ENCODE results near the gene PAGE1. TPM values are rescaled to one million over a fixed set of nuclear protein-coding genes. Genes with fewer than 3 reads are reported as not detected.

The PAGE1 gene
- total and polyA plus RNA-seq, 5 donors from 2014 or later: not detected

GRCh38 chrX:49712577-49712976 is 16.8 kb upstream of the PAGE1 start:
- peaks cover 8% of the 10 kb centered on the region for H3K27me3 Mint-ChIP-seq
- Histone ChIP-seq H3K36me3 (ENCODE audit: control insufficient read depth, insufficient read depth, low read length) (no peaks in the 10 kb centered on the region), H3K27me3 (ENCODE audit: control insufficient read depth, insufficient read depth, low read length) (peaks cover 2% of the 10 kb centered on the region), H3K4me1 (ENCODE audit: control insufficient read depth, insufficient read depth, low read length, poor library complexity, severe bottlenecking) (no peaks in the 10 kb centered on the region), H3K4me3 (ENCODE audit: low read depth, low read length) (no peak overlapping the region), H3K9me3 (ENCODE audit: control insufficient read depth in 2 of 2, low read length in 2 of 2) (no peaks in the 10 kb centered on the region), H3K27ac (ENCODE audit: insufficient read depth, low read length, poor library complexity, severe bottlenecking) (no peak overlapping the region)
- no peak overlapping the region for H3K4me3 Mint-ChIP-seq
- no peak overlapping the region for H3K27ac Mint-ChIP-seq
- H3K4me1 Mint-ChIP-seq: no peaks in the 10 kb centered on the region
- ATAC-seq (ENCODE audit: low read depth in 2 of 2) (no peak), DNase-seq (no peak)
- no peaks in the 10 kb centered on the region for H3K9me3 Mint-ChIP-seq
- no peaks in the 10 kb centered on the region for H3K36me3 Mint-ChIP-seq

GRCh38 chrX:49710744-49711319 is 15.0 kb upstream of the PAGE1 start:
- Histone ChIP-seq H3K4me3 (ENCODE audit: low read depth, low read length) (no peak overlapping the region), H3K36me3 (ENCODE audit: control insufficient read depth, insufficient read depth, low read length) (no peaks in the 10 kb centered on the region), H3K27me3 (ENCODE audit: control insufficient read depth, insufficient read depth, low read length) (peaks cover 2% of the 10 kb centered on the region), H3K9me3 (ENCODE audit: control insufficient read depth in 2 of 2, low read length in 2 of 2) (no peaks in the 10 kb centered on the region), H3K4me1 (ENCODE audit: control insufficient read depth, insufficient read depth, low read length, poor library complexity, severe bottlenecking) (no peaks in the 10 kb centered on the region), H3K27ac (ENCODE audit: insufficient read depth, low read length, poor library complexity, severe bottlenecking) (no peak overlapping the region)
- Mint-ChIP-seq H3K4me3 (no peak overlapping the region), H3K9me3 (no peaks in the 10 kb centered on the region), H3K27ac (no peak overlapping the region), H3K4me1 (no peaks in the 10 kb centered on the region), H3K36me3 (no peaks in the 10 kb centered on the region), H3K27me3 (peaks cover 7% of the 10 kb centered on the region)
- no peak for ATAC-seq (ENCODE audit: low read depth in 2 of 2)
- no peak for DNase-seq

GRCh38 chrX:49704691-49705404 is 9.1 kb upstream of the PAGE1 start:
- DNase-seq: no peak
- H3K4me1 ChIP-seq (ENCODE audit: control insufficient read depth, insufficient read depth, low read length, poor library complexity, severe bottlenecking): no peaks in the 10 kb centered on the region
- H3K36me3 Mint-ChIP-seq: no peaks in the 10 kb centered on the region

DNA sequence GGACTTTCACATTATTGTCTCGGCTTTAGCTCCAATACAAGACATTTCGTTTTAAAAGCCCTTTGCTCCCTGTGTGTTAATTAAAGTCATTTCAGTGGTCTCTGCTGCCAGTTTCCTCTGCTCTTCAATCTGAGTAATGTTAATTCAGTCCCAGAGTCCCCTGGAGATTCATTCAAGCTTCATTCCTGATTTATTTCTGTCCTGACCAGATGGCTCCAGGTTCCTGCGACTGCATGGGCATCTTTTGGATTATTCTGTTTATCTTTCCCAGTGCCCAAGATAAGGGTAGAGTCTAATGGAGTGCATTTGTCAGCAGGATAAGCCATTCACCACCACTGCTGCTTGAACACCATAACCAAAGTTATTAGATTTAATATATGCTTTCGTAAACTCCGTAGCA is 6.1 kb upstream of the PAGE1 start:
- Mint-ChIP-seq H3K27me3 (peaks cover 4% of the 10 kb centered on the region), H3K27ac (no peak overlapping the region), H3K36me3 (no peaks in the 10 kb centered on the region), H3K4me1 (no peaks in the 10 kb centered on the region), H3K9me3 (no peaks in the 10 kb centered on the region), H3K4me3 (no peak overlapping the region)
- ATAC-seq (ENCODE audit: low read depth in 2 of 2) (no peak), DNase-seq (no peak)
- Histone ChIP-seq H3K27me3 (ENCODE audit: control insufficient read depth, insufficient read depth, low read length) (peaks cover 2% of the 10 kb centered on the region), H3K4me3 (ENCODE audit: low read depth, low read length) (no peak overlapping the region), H3K9me3 (ENCODE audit: control insufficient read depth in 2 of 2, low read length in 2 of 2) (no peaks in the 10 kb centered on the region), H3K27ac (ENCODE audit: insufficient read depth, low read length, poor library complexity, severe bottlenecking) (no peak overlapping the region), H3K36me3 (ENCODE audit: control insufficient read depth, insufficient read depth, low read length) (no peaks in the 10 kb centered on the region), H3K4me1 (ENCODE audit: control insufficient read depth, insufficient read depth, low read length, poor library complexity, severe bottlenecking) (no peaks in the 10 kb centered on the region)

More at GRCh38 chrX:49704691-49705404, 9.1 kb upstream of the PAGE1 start:
- H3K9me3 ChIP-seq (ENCODE audit: control insufficient read depth in 2 of 2, low read length in 2 of 2): no peaks in the 10 kb centered on the region
- ATAC-seq (ENCODE audit: low read depth in 2 of 2): no peak
- Mint-ChIP-seq H3K27me3 (peaks cover 4% of the 10 kb centered on the region), H3K4me3 (no peak overlapping the region), H3K4me1 (no peaks in the 10 kb centered on the region), H3K9me3 (no peaks in the 10 kb centered on the region), H3K27ac (no peak overlapping the region)
- H3K27me3 ChIP-seq (ENCODE audit: control insufficient read depth, insufficient read depth, low read length): peaks cover 2% of the 10 kb centered on the region
- no peak overlapping the region for H3K27ac ChIP-seq (ENCODE audit: insufficient read depth, low read length, poor library complexity, severe bottlenecking)
- H3K4me3 ChIP-seq (ENCODE audit: low read depth, low read length): no peak overlapping the region
- H3K36me3 ChIP-seq (ENCODE audit: control insufficient read depth, insufficient read depth, low read length): no peaks in the 10 kb centered on the region

- no peaks in the 10 kb centered on the region for H3K36me3 Mint-ChIP-seq
Observed at GRCh38 chrX:49701323-49701722, 5.5 kb upstream of the PAGE1 start.

GRCh38 chrX:49675075-49675719 is 20.6 kb downstream of the PAGE1 start:
- H3K4me3 Mint-ChIP-seq: no peak overlapping the region
- Histone ChIP-seq H3K27me3 (ENCODE audit: control insufficient read depth, insufficient read depth, low read length) (no peaks in the 10 kb centered on the region), H3K9me3 (ENCODE audit: control insufficient read depth in 2 of 2, low read length in 2 of 2) (no peaks in the 10 kb centered on the region), H3K4me1 (ENCODE audit: control insufficient read depth, insufficient read depth, low read length, poor library complexity, severe bottlenecking) (no peaks in the 10 kb centered on the region), H3K36me3 (ENCODE audit: control insufficient read depth, insufficient read depth, low read length) (no peaks in the 10 kb centered on the region), H3K27ac (ENCODE audit: insufficient read depth, low read length, poor library complexity, severe bottlenecking) (no peak overlapping the region), H3K4me3 (ENCODE audit: low read depth, low read length) (no peak overlapping the region)
- H3K36me3 Mint-ChIP-seq: no peaks in the 10 kb centered on the region
- no peak for ATAC-seq (ENCODE audit: low read depth in 2 of 2)
- no peak for DNase-seq
- peaks cover 4% of the 10 kb centered on the region for H3K27me3 Mint-ChIP-seq
- H3K27ac Mint-ChIP-seq: no peak overlapping the region
- no peaks in the 10 kb centered on the region for H3K9me3 Mint-ChIP-seq
- no peaks in the 10 kb centered on the region for H3K4me1 Mint-ChIP-seq

More at GRCh38 chrX:49701323-49701722, 5.5 kb upstream of the PAGE1 start:
- no peaks in the 10 kb centered on the region for H3K9me3 Mint-ChIP-seq
- no peaks in the 10 kb centered on the region for H3K36me3 ChIP-seq (ENCODE audit: control insufficient read depth, insufficient read depth, low read length)
- H3K4me1 Mint-ChIP-seq: no peaks in the 10 kb centered on the region
- no peaks in the 10 kb centered on the region for H3K4me1 ChIP-seq (ENCODE audit: control insufficient read depth, insufficient read depth, low read length, poor library complexity, severe bottlenecking)
- H3K27ac Mint-ChIP-seq: no peak overlapping the region
- no peaks in the 10 kb centered on the region for H3K9me3 ChIP-seq (ENCODE audit: control insufficient read depth in 2 of 2, low read length in 2 of 2)
- H3K27me3 Mint-ChIP-seq: peaks cover 4% of the 10 kb centered on the region
- no peak for ATAC-seq (ENCODE audit: low read depth in 2 of 2)
- no peak for DNase-seq
- H3K27ac ChIP-seq (ENCODE audit: insufficient read depth, low read length, poor library complexity, severe bottlenecking): no peak overlapping the region
- H3K27me3 ChIP-seq (ENCODE audit: control insufficient read depth, insufficient read depth, low read length): peaks cover 2% of the 10 kb centered on the region
- H3K4me3 Mint-ChIP-seq: no peak overlapping the region
- no peak overlapping the region for H3K4me3 ChIP-seq (ENCODE audit: low read depth, low read length)

- Mint-ChIP-seq H3K36me3 (no peaks in the 10 kb centered on the region), H3K4me1 (no peaks in the 10 kb centered on the region), H3K27ac (no peak overlapping the region), H3K27me3 (peaks cover 4% of the 10 kb centered on the region), H3K9me3 (no peaks in the 10 kb centered on the region), H3K4me3 (peak overlapping the region in 1 of 4 donors; percentile 17)
- ATAC-seq (ENCODE audit: low read depth in 2 of 2) (no peak), DNase-seq (no peak)
- Histone ChIP-seq H3K27me3 (ENCODE audit: control insufficient read depth, insufficient read depth, low read length) (no peaks in the 10 kb centered on the region), H3K4me3 (ENCODE audit: low read depth, low read length) (no peak overlapping the region), H3K27ac (ENCODE audit: insufficient read depth, low read length, poor library complexity, severe bottlenecking) (no peak overlapping the region), H3K4me1 (ENCODE audit: control insufficient read depth, insufficient read depth, low read length, poor library complexity, severe bottlenecking) (no peaks in the 10 kb centered on the region), H3K36me3 (ENCODE audit: control insufficient read depth, insufficient read depth, low read length) (no peaks in the 10 kb centered on the region), H3K9me3 (ENCODE audit: control insufficient read depth in 2 of 2, low read length in 2 of 2) (no peaks in the 10 kb centered on the region)
Observed at GRCh38 chrX:49673394-49673793, 22.4 kb downstream of the PAGE1 start.

Measured in CD4-positive, CD25-positive, alpha-beta regulatory T cell (primary cell).